HL-60 (cell line): ENCODE data around the gene SPRR2B.
"Not testable (repeated sequence)": the region's sequence is repeated elsewhere in the genome, so short reads cannot be mapped to it uniquely, and the experiment has no call there.

Experiments
- DNase-seq, 2 experiments: peaks; one replicate each; pipeline ENCODE4 v3.0.0-alpha.2; 2010 to 2020; ENCODE audit warnings: low read depth in 1 of 2, low spot score in 1 of 2
- H3K27ac ChIP-seq: fragments of 250-450 bp; sonication (Bioruptor Pico); replicated peaks from 2 replicates; pipeline ENCODE4 v1.5.1; 2020; ENCODE audit warnings: mild to moderate bottlenecking, moderate library complexity
- H3K27me3 ChIP-seq: fragments of 250-450 bp; sonication (Bioruptor Pico); 2 replicates; pipeline ENCODE4 v1.5.1; 2021; ENCODE audit warnings: mild to moderate bottlenecking, moderate library complexity; ENCODE audit not compliant: insufficient read depth, poor library complexity, severe bottlenecking
- H3K4me3 ChIP-seq: replicated peaks from 2 replicates; pipeline ENCODE4 v1.5.1; 2011; ENCODE audit warnings: mild to moderate bottlenecking, control low read depth, low read length; ENCODE audit not compliant: insufficient read depth
- CTCF ChIP-seq: IDR thresholded peaks from one replicate; pipeline ENCODE4 v1.5.1; 2011; ENCODE audit warnings: low read length, control low read depth, inconsistent platforms; ENCODE audit not compliant: insufficient read depth
- GABPA ChIP-seq: IDR thresholded peaks from 2 replicates; pipeline ENCODE4 v1.6.1; 2012; ENCODE audit warnings: low read depth
- POLR2AphosphoS5 ChIP-seq: IDR thresholded peaks from 2 replicates; pipeline ENCODE4 v1.6.1; 2012; ENCODE audit warnings: low read depth
- SPI1 ChIP-seq: IDR thresholded peaks from 2 replicates; pipeline ENCODE4 v1.6.1; 2012; ENCODE audit warnings: low read depth, mild to moderate bottlenecking, borderline replicate concordance
- TF ChIP-seq, protein P1 (sequence below): IDR thresholded peaks from 2 replicates; pipeline ENCODE4 v1.6.1; 2012; ENCODE audit warnings: low read depth; ENCODE audit not compliant: insufficient replicate concordance

The SPRR2B gene

DNA sequence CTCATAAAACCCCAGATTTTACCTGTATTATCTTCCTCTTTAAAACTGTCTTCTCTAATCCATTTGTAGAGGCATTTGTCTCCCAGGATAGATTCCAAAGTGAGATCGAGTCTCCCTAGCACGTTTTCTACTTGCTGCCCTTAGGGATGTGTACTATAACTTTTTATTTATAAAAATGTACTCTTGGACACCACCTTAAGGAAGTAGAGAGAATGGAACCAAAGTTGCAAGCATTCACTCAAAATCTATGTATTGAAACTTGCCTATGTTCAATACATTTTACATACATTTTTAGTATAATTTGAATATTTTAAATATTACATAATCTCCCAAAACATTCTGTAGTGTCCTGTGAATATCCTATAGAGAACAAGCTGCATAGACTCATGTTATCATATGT is 13.3 kb downstream of the SPRR2B start:
- Histone ChIP-seq H3K27ac (no peak overlapping the region), H3K4me3 (no peak overlapping the region), H3K27me3 (peaks cover 13% of the 10 kb centered on the region)
- no peak for DNase-seq
- no peak for TF ChIP-seq POLR2AphosphoS5
- no peak for TF ChIP-seq CTCF
- TF ChIP-seq, protein P1, sequence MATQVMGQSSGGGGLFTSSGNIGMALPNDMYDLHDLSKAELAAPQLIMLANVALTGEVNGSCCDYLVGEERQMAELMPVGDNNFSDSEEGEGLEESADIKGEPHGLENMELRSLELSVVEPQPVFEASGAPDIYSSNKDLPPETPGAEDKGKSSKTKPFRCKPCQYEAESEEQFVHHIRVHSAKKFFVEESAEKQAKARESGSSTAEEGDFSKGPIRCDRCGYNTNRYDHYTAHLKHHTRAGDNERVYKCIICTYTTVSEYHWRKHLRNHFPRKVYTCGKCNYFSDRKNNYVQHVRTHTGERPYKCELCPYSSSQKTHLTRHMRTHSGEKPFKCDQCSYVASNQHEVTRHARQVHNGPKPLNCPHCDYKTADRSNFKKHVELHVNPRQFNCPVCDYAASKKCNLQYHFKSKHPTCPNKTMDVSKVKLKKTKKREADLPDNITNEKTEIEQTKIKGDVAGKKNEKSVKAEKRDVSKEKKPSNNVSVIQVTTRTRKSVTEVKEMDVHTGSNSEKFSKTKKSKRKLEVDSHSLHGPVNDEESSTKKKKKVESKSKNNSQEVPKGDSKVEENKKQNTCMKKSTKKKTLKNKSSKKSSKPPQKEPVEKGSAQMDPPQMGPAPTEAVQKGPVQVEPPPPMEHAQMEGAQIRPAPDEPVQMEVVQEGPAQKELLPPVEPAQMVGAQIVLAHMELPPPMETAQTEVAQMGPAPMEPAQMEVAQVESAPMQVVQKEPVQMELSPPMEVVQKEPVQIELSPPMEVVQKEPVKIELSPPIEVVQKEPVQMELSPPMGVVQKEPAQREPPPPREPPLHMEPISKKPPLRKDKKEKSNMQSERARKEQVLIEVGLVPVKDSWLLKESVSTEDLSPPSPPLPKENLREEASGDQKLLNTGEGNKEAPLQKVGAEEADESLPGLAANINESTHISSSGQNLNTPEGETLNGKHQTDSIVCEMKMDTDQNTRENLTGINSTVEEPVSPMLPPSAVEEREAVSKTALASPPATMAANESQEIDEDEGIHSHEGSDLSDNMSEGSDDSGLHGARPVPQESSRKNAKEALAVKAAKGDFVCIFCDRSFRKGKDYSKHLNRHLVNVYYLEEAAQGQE: no peak
- TF ChIP-seq GABPA: no peak
- no peak for TF ChIP-seq SPI1

DNA sequence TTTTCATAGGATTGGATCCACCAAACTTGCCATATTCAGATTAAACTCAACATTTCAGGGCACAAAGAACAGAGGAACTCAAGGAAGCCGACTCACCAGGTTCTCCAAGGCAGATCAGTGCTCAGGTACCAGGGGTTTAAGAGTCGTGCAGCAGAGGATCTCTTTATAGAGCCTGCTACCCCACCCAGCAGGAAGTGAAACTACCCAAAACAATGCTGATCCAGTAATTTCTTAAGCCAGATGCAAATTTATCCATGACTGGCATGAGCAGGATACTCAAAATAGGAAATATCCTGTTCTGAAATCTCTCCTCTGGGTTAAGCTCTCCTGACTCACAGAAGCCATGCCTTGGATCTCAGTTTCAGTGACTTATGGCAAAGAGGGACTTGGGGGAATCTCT is 14.0 kb downstream of the SPRR2B start, which contains the start of gene SPRR2A:
Gene SPRR2A, minus strand, starts transcription at position 138 of the 400 bp plus-strand sequence. CDS start 777 bp downstream, outside the sequence.
- TF ChIP-seq POLR2AphosphoS5 (no peak), CTCF (no peak), SPI1 (no peak), GABPA (no peak)
- TF ChIP-seq, protein P1: no peak

DNA sequence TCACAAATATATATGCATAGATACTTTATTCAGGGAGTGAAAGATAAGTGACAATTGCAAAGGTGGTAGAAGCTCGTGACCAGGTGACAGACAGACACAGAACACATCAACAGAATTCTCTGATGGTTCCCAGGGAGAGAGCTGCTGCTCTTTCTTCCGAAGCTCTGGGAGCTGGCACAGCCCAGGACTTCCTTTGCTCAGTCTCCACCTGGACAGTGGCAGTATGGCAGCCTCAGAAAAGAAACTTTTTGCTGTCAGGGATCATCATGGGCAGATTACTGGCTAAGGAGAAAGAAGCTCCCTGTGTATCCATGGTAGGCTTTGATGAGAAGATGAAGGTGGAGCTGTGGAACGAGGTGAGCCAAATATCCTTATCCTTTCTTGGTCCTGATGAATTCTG is 15.3 kb downstream of the SPRR2B start:
- H3K27ac ChIP-seq, DNase-seq, H3K4me3 ChIP-seq: not testable (repeated sequence)
- H3K27me3 ChIP-seq: peaks cover 13% of the 10 kb centered on the region

More for the DNA sequence above, 14.0 kb downstream of the SPRR2B start, which contains the start of gene SPRR2A:
- no peak for DNase-seq
- no peak within 1 kb of the TSS for H3K4me3 ChIP-seq
- H3K27ac ChIP-seq: no peak within 1 kb of the TSS
- peaks cover 13% of the 10 kb centered on the region for H3K27me3 ChIP-seq

DNA sequence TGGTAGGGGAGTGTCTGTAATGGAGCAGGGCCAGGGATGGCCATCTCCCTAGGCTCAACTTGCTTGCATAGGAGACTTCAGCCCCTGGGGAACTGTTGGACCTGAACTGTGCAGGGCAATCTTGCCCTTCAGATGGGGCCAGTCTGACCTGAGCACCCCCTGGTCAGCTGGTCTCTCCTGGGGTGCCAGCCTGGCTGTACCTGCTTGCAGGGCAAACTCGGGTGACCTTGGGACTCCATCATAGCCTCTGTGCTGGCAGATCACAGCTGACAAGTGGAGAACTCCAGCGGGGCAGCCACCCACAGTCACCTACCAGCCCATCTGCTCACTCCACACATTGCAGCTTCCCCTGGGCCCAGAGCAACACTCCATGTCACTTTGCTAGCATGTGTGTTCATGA is 22.2 kb downstream of the SPRR2B start:
- no peak overlapping the region for H3K4me3 ChIP-seq
- TF ChIP-seq GABPA: no peak
- no peak for TF ChIP-seq POLR2AphosphoS5
- TF ChIP-seq, protein P1: no peak
- TF ChIP-seq CTCF: no peak
- no peak for TF ChIP-seq SPI1
- H3K27me3 ChIP-seq: no peaks in the 10 kb centered on the region
- no peak overlapping the region for H3K27ac ChIP-seq
- DNase-seq: no peak
